HepG2 (cell line): ENCODE data around the gene URM1. TPM values are rescaled to one million over a fixed set of nuclear protein-coding genes. Genes with fewer than 3 reads are reported as not detected.

Source experiments
- AHR ChIP-seq: IDR thresholded peaks from 2 replicates; pipeline ENCODE4 v1.6.1; 2018; ENCODE audit warnings: missing genetic modification reagents, missing compliant biosample characterization
- ATAD3A ChIP-seq: sonication (generic); formaldehyde crosslinking; IDR thresholded peaks from 2 replicates; pipeline ENCODE4 v1.4.0; 2020; ENCODE audit warnings: missing genetic modification reagents
- BRD4 ChIP-seq: sonication (generic); formaldehyde crosslinking; IDR thresholded peaks from 2 replicates; pipeline ENCODE4 v1.4.0; 2020; ENCODE audit warnings: missing genetic modification reagents
- CC2D1A ChIP-seq: sonication (generic); formaldehyde crosslinking; IDR thresholded peaks from 2 replicates; pipeline ENCODE4 v1.8.1; 2023; ENCODE audit warnings: mild to moderate bottlenecking, missing genetic modification reagents
- DR1 ChIP-seq: sonication (generic); formaldehyde crosslinking; IDR thresholded peaks from 2 replicates; pipeline ENCODE4 v1.8.0; 2021; ENCODE audit warnings: mild to moderate bottlenecking, missing genetic modification reagents, inconsistent platforms
- EP300 ChIP-seq, 3 experiments: sonication (generic) in 1 of 3; formaldehyde crosslinking in 1 of 3; IDR thresholded peaks; 2 replicates each; pipeline versions ENCODE4 v1.5.1 to v1.6.1; 2011 to 2020; ENCODE audit warnings: low read depth in 2 of 3, low read length in 2 of 3, borderline replicate concordance in 1 of 3, improper control_type of control experiment in 1 of 3, mild to moderate bottlenecking in 1 of 3, missing genetic modification reagents in 1 of 3, moderate library complexity in 1 of 3
- ESRRA ChIP-seq: sonication (generic); formaldehyde crosslinking; IDR thresholded peaks from 2 replicates; pipeline ENCODE4 v1.5.1; 2020; ENCODE audit warnings: mild to moderate bottlenecking, low read depth, missing genetic modification reagents
- ISL2 ChIP-seq: sonication (generic); formaldehyde crosslinking; IDR thresholded peaks from 2 replicates; pipeline ENCODE4 v1.5.0; 2020; ENCODE audit warnings: missing genetic modification reagents
- JARID2 ChIP-seq: sonication (generic); formaldehyde crosslinking; IDR thresholded peaks from 2 replicates; pipeline ENCODE4 v1.8.1; 2023; ENCODE audit warnings: missing genetic modification reagents, inconsistent platforms; ENCODE audit not compliant: insufficient replicate concordance
- KMT2B ChIP-seq: IDR thresholded peaks from 2 replicates; pipeline ENCODE4 v1.6.1; 2016; ENCODE audit warnings: missing genetic modification reagents, missing compliant biosample characterization
- MIER2 ChIP-seq: IDR thresholded peaks from 2 replicates; pipeline ENCODE4 v1.6.1; 2016; ENCODE audit warnings: missing biosample characterization, missing genetic modification reagents
- NBN ChIP-seq: fragments of 450-650 bp; conservative IDR thresholded peaks from 2 replicates; pipeline ENCODE4 v1.6.1; 2017
- RFX1 ChIP-seq: fragments of 450-650 bp; IDR thresholded peaks from 2 replicates; pipeline ENCODE4 v1.6.1; 2017
- RNF2 ChIP-seq: fragments of 450-650 bp; conservative IDR thresholded peaks from 2 replicates; pipeline ENCODE4 v1.6.1; 2016; ENCODE audit warnings: low read depth
- RXRA ChIP-seq: sonication (generic); formaldehyde crosslinking; IDR thresholded peaks from 2 replicates; pipeline ENCODE4 v1.5.1; 2020; ENCODE audit warnings: missing genetic modification reagents
- ZFP41 ChIP-seq: sonication (generic); formaldehyde crosslinking; IDR thresholded peaks from 2 replicates; pipeline ENCODE4 v1.4.0; 2020; ENCODE audit warnings: mild to moderate bottlenecking, missing genetic modification reagents, borderline replicate concordance
- ZNF224 ChIP-seq: sonication (generic); formaldehyde crosslinking; IDR thresholded peaks from 2 replicates; pipeline ENCODE4 v1.5.0; 2020; ENCODE audit warnings: mild to moderate bottlenecking, missing genetic modification reagents
- ZNF670 ChIP-seq: sonication (generic); formaldehyde crosslinking; IDR thresholded peaks from 2 replicates; pipeline ENCODE4 v1.8.0; 2022; ENCODE audit warnings: mild to moderate bottlenecking, missing genetic modification reagents, borderline replicate concordance
- ZSCAN30 ChIP-seq: sonication (generic); formaldehyde crosslinking; IDR thresholded peaks from 2 replicates; pipeline ENCODE4 v1.5.0; 2020; ENCODE audit warnings: mild to moderate bottlenecking, missing genetic modification reagents
- polyA plus RNA-seq, 8 experiments: library from polyadenylated mRNA; depleted of rRNA in 3 of 8; stranded (reverse) in 7 of 8; unstranded in 1 of 8; fragments of >200 nt; fragmentation: Illumina TruSeq in 4 of 8; extraction: Trizol in 4 of 8; gene quantifications; 2 replicates each; pipeline versions ENCODE4 v1.2.1 to v1.2.3, GENCODE V29; 2011 to 2016; ENCODE audit warnings: low read depth in 4 of 8, missing spikeins in 1 of 8, mixed read lengths in 1 of 8; ENCODE audit not compliant: insufficient read depth in 1 of 8
- total RNA-seq, 5 experiments: library from RNA; depleted of rRNA; stranded (reverse); fragments of >200 nt; fragmentation: Illumina TruSeq; extraction: Trizol; gene quantifications; 2 replicates each; pipeline ENCODE4 v1.2.3, GENCODE V29; 2016; ENCODE audit warnings: low read depth in 1 of 5
- TF ChIP-seq, protein P1 (sequence below): IDR thresholded peaks from 2 replicates; pipeline ENCODE4 v1.4.0; 2020; ENCODE audit warnings: mild to moderate bottlenecking, missing genetic modification reagents
- TF ChIP-seq, protein P2 (sequence below): IDR thresholded peaks from 2 replicates; pipeline ENCODE4 v1.6.1; 2016
- TF ChIP-seq, protein P3 (sequence below): sonication (generic); formaldehyde crosslinking; IDR thresholded peaks from 2 replicates; pipeline ENCODE4 v1.8.1; 2022; ENCODE audit warnings: low read depth, mild to moderate bottlenecking, missing genetic modification reagents

URM1 gene
- total and polyA plus RNA-seq, 2 of the 13 experiments (the other 11 are each of a cell fraction or from before 2014, with no cell fraction given): 37.1 to 41.3 TPM

DNA sequence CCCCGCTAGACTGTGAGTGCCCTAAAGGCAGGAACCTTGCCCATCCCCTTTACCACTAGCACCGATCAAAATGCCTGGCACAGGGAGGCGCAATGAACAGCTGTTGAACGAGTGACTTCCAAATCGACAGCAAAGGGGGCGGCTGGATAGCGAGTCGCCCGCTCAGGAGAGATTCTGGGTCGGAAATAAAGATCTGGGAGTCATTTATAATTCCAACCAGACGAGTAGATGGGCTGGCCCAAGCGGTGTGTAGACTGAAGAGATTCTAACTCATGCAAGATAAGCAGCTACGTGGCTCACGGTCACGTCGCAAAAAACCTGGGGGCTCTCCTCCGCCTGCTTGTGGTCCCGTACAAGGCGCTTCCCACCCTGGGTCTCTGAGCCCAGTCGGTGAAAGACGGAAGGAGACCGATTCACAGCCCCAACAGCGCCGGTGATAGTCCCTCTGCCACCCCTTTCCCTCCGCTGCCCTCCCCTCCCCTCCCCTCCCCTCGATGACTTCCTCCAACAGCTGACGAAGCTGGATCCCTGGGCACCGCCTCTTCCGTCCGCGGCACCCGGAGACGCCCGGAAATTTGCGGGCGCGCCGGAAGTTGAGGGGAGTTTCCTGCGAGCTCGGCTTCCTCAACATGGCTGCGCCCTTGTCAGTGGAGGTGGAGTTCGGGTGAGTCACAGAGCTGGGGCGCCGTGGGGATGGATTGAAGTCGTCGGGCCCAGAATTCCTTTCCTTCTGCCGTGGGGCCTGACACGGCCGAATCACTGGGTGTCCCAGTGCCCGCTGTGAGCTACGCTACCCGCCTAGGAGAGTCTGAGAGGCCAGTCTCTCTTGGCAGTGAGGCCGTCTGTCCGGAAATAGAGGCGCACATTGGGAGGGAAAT, at the start of gene URM1 (continued):
- TF ChIP-seq, protein P1, sequence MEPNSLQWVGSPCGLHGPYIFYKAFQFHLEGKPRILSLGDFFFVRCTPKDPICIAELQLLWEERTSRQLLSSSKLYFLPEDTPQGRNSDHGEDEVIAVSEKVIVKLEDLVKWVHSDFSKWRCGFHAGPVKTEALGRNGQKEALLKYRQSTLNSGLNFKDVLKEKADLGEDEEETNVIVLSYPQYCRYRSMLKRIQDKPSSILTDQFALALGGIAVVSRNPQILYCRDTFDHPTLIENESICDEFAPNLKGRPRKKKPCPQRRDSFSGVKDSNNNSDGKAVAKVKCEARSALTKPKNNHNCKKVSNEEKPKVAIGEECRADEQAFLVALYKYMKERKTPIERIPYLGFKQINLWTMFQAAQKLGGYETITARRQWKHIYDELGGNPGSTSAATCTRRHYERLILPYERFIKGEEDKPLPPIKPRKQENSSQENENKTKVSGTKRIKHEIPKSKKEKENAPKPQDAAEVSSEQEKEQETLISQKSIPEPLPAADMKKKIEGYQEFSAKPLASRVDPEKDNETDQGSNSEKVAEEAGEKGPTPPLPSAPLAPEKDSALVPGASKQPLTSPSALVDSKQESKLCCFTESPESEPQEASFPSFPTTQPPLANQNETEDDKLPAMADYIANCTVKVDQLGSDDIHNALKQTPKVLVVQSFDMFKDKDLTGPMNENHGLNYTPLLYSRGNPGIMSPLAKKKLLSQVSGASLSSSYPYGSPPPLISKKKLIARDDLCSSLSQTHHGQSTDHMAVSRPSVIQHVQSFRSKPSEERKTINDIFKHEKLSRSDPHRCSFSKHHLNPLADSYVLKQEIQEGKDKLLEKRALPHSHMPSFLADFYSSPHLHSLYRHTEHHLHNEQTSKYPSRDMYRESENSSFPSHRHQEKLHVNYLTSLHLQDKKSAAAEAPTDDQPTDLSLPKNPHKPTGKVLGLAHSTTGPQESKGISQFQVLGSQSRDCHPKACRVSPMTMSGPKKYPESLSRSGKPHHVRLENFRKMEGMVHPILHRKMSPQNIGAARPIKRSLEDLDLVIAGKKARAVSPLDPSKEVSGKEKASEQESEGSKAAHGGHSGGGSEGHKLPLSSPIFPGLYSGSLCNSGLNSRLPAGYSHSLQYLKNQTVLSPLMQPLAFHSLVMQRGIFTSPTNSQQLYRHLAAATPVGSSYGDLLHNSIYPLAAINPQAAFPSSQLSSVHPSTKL (CRISPR knock-in tag): peak; percentile 33; the same call in 1 of the 2 replicates
- TF ChIP-seq ZNF670 (CRISPR knock-in tag) (no peak), NBN (no peak), DR1 (CRISPR knock-in tag) (no peak), ZSCAN30 (CRISPR knock-in tag) (no peak), ATAD3A (no peak), RXRA (CRISPR knock-in tag) (peak; percentile 26; the same call in 1 of the 2 replicates), RFX1 (no peak), MIER2 (CRISPR knock-in tag) (no peak), JARID2 (CRISPR knock-in tag) (no peak), AHR (CRISPR knock-in tag) (no peak), ISL2 (CRISPR knock-in tag) (no peak), ZFP41 (CRISPR knock-in tag) (no peak), ZNF224 (CRISPR knock-in tag) (peak; percentile 79; the same call in 1 of the 2 replicates), KMT2B (CRISPR knock-in tag) (0 out of 2 replicates have a peak, but pooled peaks have one; percentile 19), RNF2 (no peak), BRD4 (CRISPR knock-in tag) (no peak), ESRRA (CRISPR knock-in tag) (no peak), CC2D1A (CRISPR knock-in tag) (no peak), EP300 (IDR thresholded peaks at IDR 0.05; ENCODE audit: low read depth in 2 of 2, low read length in 2 of 2) (no peak), EP300 (CRISPR knock-in tag; IDR thresholded peaks at IDR 0.05; ENCODE audit: borderline replicate concordance) (no peak)
- TF ChIP-seq, protein P2, sequence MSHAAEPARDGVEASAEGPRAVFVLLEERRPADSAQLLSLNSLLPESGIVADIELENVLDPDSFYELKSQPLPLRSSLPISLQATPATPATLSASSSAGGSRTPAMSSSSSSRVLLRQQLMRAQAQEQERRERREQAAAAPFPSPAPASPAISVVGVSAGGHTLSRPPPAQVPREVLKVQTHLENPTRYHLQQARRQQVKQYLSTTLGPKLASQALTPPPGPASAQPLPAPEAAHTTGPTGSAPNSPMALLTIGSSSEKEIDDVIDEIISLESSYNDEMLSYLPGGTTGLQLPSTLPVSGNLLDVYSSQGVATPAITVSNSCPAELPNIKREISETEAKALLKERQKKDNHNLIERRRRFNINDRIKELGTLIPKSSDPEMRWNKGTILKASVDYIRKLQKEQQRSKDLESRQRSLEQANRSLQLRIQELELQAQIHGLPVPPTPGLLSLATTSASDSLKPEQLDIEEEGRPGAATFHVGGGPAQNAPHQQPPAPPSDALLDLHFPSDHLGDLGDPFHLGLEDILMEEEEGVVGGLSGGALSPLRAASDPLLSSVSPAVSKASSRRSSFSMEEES (CRISPR knock-in tag): no peak
- TF ChIP-seq, protein P3, sequence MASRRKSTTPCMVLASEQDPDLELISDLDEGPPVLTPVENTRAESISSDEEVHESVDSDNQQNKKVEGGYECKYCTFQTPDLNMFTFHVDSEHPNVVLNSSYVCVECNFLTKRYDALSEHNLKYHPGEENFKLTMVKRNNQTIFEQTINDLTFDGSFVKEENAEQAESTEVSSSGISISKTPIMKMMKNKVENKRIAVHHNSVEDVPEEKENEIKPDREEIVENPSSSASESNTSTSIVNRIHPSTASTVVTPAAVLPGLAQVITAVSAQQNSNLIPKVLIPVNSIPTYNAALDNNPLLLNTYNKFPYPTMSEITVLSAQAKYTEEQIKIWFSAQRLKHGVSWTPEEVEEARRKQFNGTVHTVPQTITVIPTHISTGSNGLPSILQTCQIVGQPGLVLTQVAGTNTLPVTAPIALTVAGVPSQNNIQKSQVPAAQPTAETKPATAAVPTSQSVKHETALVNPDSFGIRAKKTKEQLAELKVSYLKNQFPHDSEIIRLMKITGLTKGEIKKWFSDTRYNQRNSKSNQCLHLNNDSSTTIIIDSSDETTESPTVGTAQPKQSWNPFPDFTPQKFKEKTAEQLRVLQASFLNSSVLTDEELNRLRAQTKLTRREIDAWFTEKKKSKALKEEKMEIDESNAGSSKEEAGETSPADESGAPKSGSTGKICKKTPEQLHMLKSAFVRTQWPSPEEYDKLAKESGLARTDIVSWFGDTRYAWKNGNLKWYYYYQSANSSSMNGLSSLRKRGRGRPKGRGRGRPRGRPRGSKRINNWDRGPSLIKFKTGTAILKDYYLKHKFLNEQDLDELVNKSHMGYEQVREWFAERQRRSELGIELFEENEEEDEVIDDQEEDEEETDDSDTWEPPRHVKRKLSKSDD: no peak
